ENCODE data around the gene NDUFV3.
A peak's percentile ranks its signal among the peaks of the same experiment; 100 is the strongest.
"Not testable (repeated sequence)": the region's sequence is repeated elsewhere in the genome, so short reads cannot be mapped to it uniquely, and the experiment has no call there.

NDUFV3 gene

DNA sequence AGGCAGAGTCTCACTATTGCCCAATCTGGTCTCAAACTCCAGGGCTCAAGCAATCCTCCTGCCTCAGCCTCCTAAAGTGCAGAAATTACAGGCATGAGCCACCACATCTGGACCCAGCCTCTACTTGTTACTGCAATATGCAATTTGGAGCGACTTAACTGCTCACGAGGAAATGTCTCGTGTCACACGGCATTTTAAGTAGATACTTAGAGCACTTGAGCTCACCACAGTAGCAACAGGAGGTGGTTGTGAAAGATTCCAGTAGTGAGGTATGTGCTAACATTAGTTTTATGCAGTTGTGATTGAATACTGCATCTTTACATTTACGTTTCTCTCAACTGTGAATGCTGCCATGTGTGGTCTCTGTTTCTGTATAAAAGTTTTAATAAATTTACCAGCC, 5.8 kb upstream of the NDUFV3 start:
- DNase-seq (ENCODE audit: low read depth in 1 of 2, low spot score in 1 of 2) = no peak

- no peak for DNase-seq (ENCODE audit: low read depth in 1 of 2, low spot score in 1 of 2)
Observed at GRCh38 chr21:42892582-42892930, 553 bp upstream of the NDUFV3 start.

DNA sequence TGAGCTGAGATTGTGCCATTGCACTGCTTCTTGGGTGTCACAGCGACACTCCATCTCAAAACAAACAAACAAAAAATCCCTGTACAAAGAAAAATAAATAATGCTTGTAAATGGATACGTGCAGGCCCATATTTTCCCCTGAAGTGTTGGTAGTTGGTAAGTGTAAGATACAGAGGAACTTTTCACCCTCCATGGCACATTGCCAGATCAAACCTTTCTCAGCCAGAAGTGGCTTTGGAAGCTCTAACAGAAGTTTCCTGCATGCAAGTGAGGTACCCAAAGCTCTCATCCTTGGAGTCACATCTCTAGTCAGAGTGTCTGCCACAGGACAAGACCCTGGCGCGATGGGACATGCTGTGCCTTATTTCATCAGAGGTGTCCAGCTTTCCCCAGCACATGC, 7.3 kb downstream of the NDUFV3 start:
- no peak for DNase-seq (ENCODE audit: low read depth in 1 of 2, low spot score in 1 of 2)

GRCh38 chr21:42903817-42904216, 10.7 kb downstream of the NDUFV3 start:
- DNase-seq (ENCODE audit: low read depth in 1 of 2, low spot score in 1 of 2) = no peak

- no peak for DNase-seq (ENCODE audit: low read depth in 1 of 2, low spot score in 1 of 2)
Observed at GRCh38 chr21:42905195-42905594, 12.1 kb downstream of the NDUFV3 start.

- no peak for DNase-seq (ENCODE audit: low read depth in 1 of 2, low spot score in 1 of 2)
Observed at GRCh38 chr21:42906233-42906632, 13.1 kb downstream of the NDUFV3 start.

DNA sequence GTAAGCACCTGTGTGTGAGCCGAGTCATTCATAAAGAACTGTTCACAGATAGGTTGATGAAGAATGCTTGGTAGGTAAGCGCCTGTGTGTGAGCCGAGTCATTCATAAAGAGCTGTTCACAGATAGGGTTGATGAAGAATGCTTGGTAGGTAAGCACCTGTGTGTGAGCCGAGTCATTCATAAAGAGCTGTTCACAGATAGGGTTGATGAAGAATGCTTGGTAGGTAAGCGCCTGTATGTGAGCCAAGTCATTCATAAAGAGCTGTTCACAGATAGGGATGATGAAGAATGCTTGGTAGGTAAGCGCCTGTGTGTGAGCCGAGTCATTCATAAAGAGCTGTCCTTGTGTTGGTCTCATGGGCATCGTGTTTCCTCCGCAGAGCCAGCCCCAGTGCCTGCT, 15.4 kb downstream of the NDUFV3 start:
- DNase-seq (ENCODE audit: low read depth in 1 of 2, low spot score in 1 of 2) = not testable (repeated sequence)

- DNase-seq (ENCODE audit: low read depth in 1 of 2, low spot score in 1 of 2) = not testable (repeated sequence)
Observed at GRCh38 chr21:42911920-42912319, 18.8 kb downstream of the NDUFV3 start.

GRCh38 chr21:42913476-42913875, 20.4 kb downstream of the NDUFV3 start:
- DNase-seq (ENCODE audit: low read depth in 1 of 2, low spot score in 1 of 2) = no peak

DNA sequence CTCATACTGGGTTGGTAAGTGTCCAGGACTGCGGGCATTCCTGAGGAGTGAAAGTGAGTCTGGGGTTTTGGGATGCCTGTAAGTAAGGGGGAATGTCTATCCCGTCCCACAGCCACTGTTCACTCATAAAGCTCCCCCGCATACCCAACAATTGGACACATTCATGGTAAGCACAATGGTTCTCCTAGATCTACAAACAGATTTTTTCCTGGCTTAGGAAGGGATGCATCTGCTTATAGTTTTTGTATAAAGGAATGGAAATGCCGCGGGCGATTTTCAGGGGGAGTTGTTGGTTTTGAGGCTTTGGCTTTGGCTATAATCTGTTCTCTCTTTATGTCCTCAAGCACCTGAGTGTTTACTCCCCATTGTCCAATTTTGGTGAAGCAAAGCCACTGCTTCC, 25.2 kb downstream of the NDUFV3 start:
- no peak for DNase-seq (ENCODE audit: low read depth in 1 of 2, low spot score in 1 of 2)

DNA sequence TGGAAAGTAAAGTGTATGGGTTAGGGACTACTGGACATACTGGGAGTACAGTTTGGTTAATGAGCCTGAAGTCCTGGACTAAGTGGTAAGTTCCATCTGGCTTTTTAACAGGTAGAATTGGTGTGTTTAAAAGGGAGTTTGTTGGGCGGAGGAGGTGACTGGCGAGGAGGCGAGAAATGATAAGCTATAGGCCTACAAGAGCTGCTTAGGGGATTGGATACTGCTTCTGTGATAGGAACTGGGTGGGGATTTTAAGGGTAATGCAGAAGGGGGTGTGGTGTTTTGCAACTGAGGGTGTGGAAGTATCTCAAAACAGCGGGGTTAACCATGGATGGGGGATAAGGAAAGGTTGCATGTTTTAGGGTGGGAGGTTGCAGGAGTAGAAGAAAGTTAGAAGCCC, 28.8 kb downstream of the NDUFV3 start:
- DNase-seq (ENCODE audit: low read depth in 1 of 2, low spot score in 1 of 2) = no peak

GRCh38 chr21:42922918-42923317, 29.8 kb downstream of the NDUFV3 start:
- DNase-seq (ENCODE audit: low read depth in 1 of 2, low spot score in 1 of 2) = no peak

DNA sequence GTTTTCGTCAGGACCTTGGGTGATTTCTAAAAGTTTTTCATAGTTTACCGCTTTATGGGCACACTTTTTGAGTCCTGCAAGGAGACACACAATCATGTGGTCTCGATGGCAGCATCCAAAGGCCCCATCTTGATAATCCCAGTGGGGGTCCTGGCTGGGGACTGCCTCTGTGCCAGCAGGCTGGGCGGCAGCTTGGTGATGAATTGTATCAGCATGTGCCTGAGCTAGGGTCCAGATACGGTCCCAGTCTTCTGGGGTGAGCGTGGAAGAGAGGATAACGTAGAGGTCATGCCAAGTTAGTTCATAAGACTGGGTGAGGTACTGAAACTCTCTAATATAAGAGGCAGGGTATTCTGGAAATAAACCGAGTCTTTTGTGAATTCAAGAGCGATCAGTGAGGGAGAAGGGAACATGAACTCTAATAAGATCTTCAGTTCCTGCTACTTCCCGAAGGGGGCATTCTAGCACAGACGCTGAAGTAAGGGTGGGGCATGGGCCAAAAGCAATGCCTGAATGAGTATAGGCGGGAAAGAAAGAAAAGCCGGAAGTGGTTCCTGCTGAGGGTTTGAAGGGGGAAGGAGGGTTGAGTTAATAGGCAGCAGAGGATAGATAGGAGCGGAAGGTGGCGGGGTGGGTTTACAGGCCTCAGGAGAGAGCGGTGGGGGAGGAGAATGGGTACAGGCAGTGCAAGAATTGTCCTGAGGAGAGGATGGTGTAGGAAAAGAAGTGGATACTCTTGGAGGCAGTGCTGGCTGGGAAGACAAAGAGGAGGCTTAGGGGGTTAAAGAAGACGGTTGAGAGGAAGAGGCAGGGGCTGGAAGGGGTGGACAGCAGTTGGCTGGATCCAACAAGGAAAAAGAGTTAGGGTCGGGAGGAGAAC, 30.7 kb downstream of the NDUFV3 start:
- DNase-seq (ENCODE audit: low read depth in 1 of 2, low spot score in 1 of 2) = peak; percentile 35 to 74

DNA sequence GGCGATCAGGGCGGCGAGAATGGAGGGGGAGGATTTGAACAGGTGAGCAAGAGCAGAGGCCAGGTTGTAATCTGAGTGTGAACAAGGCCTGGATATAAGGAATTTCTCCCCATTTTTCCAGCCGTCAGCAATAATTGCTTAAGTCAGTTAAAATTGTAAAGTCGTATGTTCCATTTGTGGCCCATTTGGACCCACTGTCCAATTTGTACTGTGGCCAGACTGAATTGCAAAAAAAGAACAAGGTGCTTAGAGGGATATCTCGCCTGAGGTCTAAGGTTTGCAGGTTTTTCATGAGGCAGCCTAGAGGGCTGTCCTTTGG, 31.3 kb downstream of the NDUFV3 start:
- DNase-seq (ENCODE audit: low read depth in 1 of 2, low spot score in 1 of 2) = no peak

- no peak for DNase-seq (ENCODE audit: low read depth in 1 of 2, low spot score in 1 of 2)
Observed at GRCh38 chr21:42925114-42925926, 32.2 kb downstream of the NDUFV3 start, which contains the start of gene ERVH48-1. ERVH48-1 (minus strand) TSS chr21:42925630; CDS start chr21:42919006, 6,624 bp downstream.

DNA sequence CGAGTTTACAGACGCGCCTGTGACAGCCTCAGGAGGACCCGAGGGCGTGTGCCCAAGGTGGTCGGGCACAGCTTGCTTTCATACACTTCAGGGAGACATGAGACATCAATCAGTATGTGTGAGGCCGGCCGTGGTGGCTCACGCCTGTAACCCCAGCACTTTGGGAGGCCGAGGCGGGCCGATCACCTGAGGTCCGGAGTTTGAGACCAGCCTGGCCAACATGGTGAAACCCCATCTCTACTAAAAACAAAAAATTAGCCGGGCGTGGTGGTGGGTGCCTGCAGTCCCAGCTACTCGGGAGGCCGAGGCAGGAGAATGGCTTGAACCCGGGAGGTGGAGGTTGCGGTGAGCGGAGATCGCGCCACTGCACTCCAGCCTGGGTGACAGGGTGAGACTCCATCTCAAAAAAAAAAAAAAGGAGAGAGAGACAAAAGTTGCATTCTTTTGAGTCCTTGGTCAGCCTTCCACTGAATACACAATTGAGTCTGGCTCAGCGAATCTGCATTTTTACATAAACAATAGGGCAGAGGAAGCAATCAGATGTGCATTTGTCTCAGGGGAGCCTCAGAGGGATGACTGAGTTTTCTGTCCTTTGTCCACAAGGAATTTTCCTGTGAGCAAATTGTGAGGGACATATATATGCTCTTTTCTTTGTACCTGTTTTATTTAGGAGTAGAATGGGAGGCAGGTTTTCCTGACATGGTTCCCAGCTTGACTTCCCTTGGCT, 34.5 kb downstream of the NDUFV3 start:
- DNase-seq (ENCODE audit: low read depth in 1 of 2, low spot score in 1 of 2) = not testable (repeated sequence)

DNA sequence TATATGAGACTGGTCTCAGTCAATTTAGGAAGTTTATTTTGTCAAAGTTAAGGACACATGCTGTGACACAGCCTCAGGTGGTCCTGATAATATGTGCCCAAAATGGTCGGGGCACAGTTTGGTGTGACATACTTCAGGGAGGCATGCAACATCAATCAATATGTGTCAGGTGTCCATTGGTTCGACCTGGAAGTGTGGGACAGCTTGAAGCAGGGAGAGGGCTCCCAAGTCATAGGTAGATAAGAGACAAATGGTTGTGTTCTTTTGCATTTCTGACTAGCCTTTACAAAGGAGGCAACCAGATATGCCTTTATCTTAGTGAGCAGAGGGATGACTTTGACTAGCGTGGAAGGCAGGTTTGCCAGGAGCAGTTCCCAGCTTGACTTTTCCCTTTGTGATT, 36.9 kb downstream of the NDUFV3 start:
- DNase-seq (ENCODE audit: low read depth in 1 of 2, low spot score in 1 of 2) = no peak

DNA sequence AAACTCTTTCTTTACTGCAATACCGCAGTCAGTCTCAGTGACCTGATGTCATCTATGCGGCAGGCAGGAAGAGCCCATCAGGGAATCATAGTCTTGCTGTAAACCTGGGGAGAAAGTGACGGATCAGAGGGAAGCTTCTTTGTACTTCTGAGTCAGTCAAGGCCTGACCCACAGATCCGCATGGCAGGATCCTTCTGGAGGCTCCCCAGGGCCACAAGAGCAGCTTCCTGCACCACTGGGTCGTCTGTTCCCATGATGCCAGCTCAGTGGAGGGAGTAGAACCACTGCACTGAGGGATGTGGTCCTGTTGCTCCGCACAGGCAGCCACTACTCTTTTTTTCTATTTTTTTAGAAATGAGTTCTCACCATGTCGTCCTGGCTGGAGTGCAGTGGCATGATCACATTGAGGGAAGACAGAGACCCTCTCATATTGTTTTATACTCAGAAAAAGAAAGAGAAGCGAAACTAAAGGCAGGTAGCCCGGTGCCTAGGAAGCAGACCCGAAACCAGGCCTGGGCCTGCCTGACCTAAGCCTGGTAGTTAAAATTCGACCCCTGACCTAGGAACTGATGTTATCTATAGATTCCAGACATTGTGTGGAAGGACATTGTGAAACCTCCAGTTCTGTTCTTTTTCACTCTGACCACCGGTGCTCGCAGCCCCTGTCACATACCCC, 38.6 kb downstream of the NDUFV3 start:
- DNase-seq (ENCODE audit: low read depth in 1 of 2, low spot score in 1 of 2) = no peak

DNA sequence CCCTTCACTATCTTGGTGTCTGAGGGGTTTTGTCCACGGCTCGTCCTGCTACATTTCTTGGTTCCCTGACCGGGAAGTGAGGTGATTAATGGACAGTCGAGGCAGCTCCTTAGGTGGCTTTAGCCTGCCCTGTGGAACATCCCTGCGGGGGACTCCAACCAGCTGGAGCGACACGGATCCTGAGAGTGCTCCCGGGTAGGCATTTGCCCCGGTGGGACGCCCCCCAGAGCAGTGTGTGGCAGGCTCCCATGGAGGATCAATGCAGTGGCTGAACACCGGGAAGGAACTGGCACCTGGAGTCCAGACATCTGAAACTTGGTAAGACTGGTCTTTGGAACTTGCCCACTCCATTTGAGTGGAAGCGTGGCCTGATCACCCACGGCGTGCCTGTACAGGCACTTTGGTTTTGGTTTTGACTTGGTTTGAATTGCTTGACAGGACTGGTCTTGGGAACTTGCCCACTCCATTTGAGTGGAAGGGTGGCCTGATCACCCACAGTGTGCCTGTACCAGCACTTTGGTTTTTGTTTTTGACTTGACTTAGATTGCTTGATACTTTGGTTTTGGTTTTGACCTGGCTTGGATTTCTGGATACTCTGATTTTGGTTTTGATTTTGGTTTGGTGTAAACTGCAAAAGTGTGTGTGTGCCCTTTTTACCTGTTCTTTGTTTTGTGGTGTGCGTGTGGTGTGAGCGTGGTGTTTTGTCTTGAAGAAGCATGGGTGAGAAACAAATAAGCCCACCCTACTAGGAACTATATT, 39.4 kb downstream of the NDUFV3 start:
- not testable (repeated sequence) for DNase-seq (ENCODE audit: low read depth in 1 of 2, low spot score in 1 of 2)

All from activated CD4-positive, alpha-beta T cell treated with anti-CD3 and anti-CD28 coated beads, Interleukin-2, amount 50 U/mL, for 24 hours (primary cell).